NCI-H82 treated with DMSO at 0.1 percent for 48 hours (cell line): ENCODE data around the gene ZBTB32.
A peak's percentile ranks its signal among the peaks of the same experiment; 100 is the strongest.

Source experiments
- DNase-seq: peaks from one replicate; lab custom pipeline; 2025; ENCODE audit not compliant: unreplicated experiment; lab: John Stamatoyannopoulos, UW

Gene ZBTB32

DNA sequence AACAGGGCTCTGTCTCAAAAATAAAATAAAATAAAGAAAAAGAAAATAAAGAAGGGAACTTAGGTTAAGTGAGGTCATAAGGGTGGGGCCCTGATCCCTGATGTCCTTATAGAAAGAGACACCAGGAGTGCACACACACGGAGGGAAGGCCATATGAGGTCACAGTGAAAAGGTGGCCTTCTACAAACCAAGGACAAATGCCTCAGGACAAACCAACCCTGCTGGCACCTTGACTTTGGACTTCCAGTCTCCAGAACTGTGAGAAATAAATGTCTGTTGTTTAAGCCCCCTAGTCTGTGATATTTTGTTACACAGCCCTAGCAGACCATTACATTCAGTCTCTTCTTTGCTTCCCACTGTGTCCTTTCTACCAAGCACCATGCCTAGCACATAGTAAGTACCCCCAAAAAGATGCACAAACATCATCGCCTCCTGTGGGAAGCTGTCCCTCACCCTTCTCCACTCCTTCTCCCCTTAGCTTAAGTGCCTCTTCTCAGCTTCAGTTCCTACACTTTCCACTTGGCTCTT is 8.4 kb upstream of the ZBTB32 start:
- DNase-seq = no peak

DNA sequence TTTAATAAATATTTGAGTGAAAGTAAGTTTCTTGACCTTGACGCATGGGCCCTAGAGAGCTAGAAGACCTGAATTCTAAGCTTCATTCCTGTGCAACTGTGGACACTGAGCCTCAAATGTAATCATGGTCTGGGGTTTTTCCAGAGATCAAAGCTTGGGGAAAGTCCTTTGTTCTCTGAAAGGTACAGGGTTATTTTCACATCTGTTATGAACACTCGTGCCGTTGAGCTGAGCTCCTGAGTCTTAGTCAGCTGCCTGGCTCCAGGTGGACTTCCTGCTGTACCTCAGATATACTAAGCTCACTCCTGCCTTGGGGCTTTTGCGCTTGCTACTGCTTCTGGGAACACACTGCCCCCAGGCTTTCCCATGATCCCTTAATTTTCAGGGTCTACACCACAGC is 7.5 kb upstream of the ZBTB32 start:
- DNase-seq = no peak

DNA sequence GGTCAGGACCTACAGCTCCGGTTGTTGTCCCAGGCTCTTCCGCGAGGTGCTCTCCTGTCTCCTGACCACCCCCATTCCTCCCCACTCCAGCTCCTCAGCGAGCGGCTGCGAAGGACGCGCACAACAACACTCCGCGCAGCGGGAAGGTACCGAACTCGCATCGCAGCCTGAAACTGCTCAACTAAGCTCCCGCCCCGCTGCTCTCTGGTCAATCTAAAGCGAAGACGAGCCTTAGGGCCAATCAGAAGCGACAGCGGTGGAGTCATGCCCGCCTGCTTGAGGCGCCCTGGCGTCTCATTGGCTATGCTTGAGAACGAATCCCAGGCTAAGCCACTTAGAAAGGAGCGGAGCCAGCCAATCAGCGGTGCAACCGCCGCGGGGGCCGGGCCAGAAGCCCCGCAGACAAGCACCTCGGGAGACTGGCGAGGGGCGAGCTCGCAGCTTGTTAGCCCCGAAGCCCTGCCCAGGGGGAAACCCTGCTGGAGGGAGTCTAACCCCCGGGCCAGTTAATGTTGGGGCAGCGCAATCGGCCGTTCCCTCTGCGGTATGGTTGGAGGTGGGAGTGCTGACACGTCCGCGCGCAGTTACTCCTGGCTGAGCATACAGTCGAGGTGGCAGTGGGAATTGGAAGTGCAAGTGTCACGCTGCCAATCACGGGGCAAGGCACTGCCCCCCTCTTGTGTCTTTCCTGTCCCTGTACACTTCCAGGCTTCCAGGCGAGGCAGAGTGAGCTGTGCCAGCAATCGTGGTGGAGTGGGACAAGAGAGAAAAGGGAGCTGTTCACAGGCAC is 1.9 kb upstream of the ZBTB32 start:
- DNase-seq = peak; percentile 99

DNA sequence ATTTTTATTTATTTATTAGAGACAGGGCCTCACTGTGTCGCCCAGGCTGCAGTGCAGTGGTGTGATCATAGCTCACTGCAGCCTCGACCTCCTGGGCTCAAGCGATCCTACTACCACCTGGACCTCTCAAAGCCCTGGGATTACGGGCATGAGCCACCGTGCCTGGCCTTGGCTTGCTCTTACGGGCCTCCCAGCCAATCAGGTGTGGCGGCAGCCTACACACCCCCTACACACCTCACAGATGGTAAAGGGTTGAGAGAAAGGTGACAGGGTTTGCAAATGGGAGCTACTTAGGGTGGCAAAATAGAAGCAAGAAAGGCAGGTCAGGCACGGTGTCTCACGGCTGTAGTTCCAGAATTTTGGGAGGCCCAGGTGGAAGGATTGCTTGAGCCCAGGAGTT is 1.0 kb upstream of the ZBTB32 start:
- DNase-seq = no peak

DNA sequence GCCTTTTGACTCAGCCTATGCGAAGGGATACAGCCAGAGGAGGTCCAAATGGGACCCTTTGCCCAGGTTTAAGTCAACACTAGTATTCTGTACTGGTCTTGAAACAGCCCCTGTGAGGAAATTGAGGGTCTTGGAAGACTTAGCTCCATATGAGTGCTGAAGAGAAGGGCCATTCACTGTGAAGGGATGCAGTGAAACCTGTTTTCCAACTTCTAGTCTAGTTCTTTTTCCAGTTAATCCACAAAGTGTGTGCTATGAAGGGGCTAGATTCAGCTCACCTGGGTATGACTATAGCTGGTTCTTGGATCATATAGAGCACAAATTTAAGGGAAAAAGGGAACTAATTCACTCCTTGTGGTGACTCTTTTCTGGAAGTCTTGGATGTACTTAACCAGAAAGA is 4.0 kb downstream of the ZBTB32 start:
- no peak for DNase-seq

DNA sequence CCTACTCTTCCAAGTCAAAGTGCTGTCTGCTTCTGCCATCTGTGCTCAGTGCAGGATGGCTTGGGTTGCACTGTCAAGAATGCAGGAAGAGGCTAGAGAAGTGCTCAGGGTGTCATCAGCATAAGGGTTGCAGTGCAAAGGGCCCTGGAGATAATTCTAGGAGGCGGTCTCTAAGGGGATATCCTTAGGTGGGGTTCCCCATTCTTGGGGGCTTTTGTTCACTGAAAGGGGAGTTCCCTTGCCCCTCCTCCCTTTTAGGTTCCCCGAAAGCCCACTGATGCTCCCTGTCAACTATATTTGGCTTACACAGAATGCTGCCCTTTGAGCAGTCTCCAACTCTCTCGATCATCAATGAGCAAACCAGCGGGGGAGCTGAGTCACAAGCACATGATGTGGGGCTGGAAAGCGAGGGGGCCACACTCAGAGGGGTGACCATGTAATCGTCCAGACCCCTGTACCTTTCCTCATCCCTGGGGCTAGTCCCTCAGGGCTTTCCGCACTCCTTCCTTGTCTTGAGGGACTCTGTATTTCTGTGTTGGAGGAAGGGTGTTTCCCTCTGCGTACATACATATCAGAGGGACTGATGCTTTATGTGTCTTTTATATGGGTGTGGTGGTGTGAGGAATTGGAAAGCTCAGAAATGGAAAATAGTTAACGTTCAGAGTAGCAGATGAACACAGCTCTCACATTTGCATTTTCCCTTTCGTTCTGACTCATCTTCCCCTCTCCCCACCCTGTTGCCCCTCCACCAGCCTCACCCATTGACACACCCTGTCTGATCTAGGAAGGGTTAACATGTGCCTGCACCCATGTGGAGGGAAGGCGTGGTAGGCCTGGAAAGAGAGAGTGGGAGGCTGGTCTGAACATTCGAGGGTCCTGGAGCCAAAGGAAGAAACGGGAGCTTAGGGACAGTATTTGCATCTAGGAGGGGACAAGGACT is 6.7 kb downstream of the ZBTB32 start:
- no peak for DNase-seq

DNA sequence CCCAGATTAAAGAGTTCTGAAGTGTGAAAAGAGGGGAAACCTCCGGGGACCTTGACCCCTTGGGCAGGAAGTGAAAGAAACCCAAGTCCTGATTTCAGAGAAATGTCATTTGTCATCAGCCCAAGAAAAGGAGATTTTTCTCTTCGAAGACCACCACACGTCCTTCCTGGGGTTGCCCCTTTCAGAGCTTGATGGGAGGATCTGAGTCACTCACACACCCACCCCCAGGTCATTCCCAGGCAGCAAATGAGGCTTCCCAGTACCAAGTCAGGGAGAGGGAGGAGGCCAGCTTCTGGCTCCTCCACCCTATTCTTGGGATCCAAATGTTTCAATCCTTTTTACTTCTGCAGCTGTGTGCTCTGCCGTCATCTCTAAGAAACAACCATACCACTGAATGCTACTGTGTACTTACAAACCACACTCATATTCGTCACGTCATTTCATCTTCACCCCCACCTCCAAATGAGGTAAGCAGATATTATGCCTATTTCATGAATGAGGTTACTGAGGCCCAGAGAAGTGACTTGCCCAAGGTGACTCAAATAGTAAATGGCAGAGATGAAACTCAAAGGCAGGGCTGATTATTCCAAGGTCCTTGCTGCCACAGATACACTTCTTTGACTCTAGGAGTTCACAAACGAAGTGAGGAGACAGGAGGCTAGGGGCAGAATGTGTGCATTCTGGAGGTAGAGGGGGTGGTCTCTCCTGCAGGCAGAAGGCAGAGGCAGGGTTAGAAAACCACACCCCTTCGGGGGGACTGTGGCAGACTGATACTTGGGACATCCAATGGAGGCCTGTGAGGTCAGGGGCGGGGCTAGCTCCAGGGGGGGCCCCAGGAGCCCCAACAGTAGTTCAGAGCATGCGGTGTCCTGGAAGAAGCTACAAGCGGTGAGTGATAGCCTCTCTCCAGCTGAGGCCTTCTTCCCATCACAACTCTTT is 8.5 kb downstream of the ZBTB32 start:
- DNase-seq = no peak

DNA sequence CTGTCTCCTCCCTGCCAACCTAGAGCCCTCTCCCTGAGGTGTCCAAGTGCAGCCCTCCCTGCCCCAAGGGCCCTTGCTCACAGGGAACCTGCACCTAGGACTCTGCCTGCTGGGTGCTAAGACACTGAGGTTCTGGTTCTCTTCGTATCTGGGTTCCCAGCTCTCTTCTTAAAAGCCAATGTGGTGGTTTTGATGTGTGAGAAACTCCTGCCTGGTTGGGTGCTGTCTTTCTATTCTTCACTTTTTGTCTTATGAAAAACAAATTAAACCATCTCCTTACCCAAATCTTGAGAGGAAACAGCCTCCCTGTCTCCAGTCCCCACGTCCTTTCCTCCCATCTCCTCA is 9.1 kb downstream of the ZBTB32 start:
- DNase-seq = no peak

DNA sequence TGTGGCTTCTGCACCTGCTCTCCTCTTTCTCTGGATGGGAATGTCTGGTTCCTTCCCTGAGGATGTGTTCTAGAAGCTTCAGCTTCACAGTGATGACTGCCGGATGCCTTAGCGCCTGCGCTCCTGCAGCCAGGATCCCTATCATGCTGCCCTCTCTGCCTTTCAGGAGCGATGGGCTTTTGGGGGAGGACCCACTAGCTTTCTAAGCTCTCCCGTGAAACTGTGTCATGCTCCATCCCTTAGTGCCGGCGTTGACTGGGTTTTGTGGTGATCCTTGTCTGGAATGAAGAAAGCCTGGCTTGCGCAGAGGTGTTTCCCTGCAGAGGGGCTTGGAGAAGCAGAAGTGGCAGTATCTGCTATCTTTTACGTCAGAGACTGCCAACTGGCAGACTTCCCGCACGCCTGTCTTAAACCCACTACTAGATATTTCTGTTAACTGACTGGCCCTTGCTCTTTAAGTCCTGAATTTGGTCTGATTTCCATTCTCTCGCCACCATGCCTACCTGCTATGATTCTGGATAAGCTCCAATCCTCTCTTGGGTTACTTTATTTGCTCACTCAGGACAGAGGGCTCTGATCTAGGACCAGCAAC is 9.6 kb downstream of the ZBTB32 start:
- no peak for DNase-seq

DNA sequence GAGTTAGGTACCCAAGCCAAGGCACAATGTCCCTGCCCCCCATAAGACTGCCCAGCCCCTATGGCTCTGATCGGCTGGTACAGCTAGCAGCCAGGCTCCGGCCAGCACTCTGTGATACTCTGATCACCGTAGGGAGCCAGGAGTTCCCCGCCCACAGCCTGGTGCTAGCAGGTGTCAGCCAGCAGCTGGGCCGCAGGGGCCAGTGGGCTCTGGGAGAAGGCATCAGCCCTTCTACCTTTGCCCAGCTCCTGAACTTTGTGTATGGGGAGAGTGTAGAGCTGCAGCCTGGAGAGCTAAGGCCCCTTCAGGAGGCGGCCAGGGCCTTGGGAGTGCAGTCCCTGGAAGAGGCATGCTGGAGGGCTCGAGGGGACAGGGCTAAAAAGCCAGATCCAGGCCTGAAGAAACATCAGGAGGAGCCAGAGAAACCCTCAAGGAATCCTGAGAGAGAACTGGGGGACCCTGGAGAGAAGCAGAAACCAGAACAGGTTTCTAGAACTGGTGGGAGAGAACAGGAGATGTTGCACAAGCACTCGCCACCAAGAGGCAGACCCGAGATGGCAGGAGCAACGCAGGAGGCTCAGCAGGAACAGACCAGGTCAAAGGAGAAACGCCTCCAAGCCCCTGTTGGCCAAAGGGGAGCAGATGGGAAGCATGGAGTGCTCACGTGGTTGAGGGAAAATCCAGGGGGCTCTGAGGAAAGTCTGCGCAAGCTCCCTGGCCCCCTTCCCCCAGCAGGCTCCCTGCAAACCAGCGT is 10.4 kb downstream of the ZBTB32 start:
- DNase-seq = no peak

DNA sequence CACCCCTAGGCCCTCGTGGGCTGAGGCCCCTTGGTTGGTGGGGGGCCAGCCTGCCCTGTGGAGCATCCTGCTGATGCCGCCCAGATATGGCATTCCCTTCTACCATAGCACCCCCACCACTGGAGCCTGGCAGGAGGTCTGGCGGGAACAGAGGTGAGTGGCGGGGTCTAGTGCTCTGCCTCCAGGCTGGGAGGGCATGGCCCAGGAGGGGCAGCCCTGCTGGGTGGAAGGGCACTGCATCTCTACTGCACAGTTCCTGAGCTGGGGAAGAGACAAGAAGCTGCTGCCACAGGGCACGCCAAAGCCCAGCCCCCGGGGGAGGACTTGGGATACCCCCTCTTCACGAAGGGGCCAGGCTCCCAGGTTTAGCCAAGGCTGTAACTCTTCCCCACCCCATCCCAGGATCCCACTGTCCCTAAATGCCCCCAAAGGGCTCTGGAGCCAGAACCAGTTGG is 11.0 kb downstream of the ZBTB32 start:
- DNase-seq = no peak

DNA sequence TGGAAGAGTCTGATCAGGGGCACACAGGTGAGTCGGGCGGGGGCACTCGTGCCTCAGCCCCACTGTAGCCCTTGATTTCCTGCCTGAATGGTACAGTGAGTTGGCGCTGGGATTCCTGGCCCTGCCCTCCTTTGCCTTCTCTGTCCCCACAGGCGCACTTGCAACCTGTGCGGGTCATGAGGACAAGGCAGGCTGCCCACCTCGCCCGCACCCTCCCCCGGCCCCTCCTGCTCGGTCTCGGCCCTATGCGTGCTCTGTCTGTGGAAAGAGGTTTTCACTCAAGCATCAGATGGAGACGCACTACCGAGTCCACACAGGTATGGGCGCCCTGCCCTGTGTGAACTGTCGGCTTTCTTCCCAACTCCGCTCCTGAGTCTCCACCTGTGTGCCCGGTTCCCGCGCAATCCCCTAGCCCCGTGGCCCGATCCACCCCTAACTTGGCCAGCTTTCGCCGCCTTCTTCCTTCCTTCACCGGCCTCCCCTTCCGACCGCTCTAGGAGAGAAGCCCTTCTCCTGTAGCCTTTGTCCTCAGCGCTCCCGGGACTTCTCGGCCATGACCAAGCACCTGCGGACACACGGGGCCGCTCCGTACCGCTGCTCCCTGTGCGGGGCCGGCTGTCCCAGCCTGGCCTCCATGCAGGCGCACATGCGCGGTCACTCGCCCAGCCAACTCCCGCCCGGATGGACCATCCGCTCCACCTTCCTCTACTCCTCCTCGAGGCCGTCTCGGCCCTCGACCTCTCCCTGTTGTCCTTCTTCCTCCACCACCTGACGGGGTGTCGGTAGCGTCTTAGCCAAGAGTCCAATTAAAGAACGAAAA is 11.8 kb downstream of the ZBTB32 start:
- no peak for DNase-seq

DNA sequence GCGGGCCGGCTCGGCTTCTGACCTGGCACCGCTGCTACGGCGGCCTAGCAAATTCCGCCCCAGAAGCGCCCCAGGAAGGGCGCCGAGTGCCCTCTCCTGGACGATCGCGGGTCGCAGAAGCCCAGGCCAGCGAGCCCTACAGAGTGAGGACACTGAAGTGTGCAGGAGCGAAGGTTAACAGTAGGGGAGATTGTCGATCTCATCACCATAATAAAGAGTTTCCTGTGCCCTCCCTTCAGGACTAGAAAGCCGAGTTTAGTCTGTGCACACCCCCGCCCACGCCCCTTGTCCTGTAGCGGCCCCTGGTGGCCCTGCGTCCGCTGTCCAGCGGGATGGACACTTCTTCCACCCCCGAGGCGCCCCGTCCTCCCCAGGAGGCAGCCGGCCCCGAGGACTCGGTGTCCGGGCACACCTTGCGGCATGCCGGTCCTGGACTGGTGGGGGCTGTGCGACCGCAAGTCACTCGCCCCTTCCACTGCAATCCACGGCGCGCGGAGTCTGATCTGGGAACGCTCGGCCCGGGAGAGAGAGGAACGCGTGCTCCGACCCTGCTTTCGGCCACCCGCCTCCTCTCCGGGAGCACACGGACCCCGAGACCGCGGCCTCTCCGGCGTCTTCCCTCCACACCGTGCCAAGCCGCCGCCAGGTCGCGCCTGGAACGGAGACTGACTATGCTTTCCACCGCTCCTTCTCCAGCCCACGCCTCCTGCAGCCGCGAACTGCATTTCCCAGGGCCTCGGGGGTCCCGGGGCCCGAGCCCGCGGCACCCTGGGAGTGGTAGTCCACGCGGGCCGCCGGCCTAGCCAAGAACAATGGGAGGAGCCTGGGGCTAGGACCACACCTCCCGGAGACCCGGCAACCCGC is 12.7 kb downstream of the ZBTB32 start:
- DNase-seq = peak; percentile 91

DNA sequence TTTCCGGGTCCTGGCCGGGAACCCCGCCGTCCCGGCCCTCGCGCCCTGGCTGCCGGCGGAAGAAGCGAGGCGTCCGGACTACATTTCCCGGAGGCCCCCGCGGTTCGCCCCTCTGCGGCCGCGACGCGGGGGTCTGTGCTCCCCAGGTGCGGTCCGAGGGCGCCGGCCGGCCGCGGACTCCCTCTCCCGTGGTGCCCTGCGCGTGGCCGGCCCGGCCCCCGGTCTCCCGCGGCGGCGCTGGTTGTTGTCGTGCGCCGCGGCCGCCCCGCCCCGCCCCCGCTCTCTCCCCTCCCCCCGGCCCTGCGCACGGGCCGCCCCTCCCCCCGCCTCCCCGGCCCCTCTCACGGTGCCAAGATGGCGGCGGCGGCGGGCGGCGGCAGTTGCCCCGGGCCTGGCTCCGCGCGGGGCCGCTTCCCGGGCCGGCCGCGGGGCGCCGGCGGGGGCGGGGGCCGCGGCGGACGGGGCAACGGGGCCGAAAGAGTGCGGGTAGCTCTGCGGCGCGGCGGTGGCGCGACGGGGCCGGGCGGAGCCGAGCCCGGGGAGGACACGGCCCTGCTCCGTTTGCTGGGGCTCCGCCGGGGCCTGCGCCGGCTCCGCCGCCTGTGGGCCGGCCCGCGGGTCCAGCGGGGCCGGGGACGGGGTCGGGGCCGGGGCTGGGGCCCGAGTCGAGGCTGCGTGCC is 13.4 kb downstream of the ZBTB32 start, which contains the start of gene KMT2B:
TSS of gene KMT2B (plus strand) at position 339 of the 680 bp plus-strand sequence. CDS start at position 355, 16 bp downstream.
- no peak for DNase-seq

DNA sequence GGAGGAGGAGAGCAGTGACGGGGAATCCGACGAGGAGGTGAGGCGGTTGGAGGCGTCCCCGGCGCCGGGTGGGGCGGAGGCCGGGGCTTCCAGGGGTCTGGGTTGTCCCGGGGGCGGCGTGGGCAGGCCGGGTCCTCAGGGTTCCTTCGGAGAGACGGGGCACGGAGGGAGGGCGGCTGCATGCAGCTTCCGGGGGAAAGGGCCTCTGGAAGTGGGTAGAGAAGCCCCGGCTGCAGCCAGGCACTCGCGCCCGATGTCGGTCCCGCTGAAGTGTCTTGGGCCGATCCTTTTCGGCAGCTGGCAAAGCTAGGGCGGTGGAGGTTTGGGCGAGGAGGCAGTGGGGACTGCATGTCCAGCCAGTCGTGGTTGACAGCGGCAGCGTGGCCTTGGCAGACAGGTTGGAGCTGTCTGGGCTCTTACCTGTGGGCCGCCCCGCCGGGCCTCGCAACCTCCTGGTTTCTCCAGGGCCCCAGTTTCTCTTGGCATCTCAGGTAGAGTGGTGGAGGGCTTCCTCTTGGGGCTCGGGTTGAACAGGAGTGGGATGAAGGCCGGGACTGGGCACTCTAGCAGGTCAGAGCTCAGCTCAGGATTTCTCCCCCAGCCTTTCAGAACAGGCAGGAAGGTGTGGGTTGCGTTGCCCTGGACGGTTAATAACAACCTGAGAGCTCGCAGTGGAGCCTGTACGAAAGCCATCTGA is 14.1 kb downstream of the ZBTB32 start:
- no peak for DNase-seq

DNA sequence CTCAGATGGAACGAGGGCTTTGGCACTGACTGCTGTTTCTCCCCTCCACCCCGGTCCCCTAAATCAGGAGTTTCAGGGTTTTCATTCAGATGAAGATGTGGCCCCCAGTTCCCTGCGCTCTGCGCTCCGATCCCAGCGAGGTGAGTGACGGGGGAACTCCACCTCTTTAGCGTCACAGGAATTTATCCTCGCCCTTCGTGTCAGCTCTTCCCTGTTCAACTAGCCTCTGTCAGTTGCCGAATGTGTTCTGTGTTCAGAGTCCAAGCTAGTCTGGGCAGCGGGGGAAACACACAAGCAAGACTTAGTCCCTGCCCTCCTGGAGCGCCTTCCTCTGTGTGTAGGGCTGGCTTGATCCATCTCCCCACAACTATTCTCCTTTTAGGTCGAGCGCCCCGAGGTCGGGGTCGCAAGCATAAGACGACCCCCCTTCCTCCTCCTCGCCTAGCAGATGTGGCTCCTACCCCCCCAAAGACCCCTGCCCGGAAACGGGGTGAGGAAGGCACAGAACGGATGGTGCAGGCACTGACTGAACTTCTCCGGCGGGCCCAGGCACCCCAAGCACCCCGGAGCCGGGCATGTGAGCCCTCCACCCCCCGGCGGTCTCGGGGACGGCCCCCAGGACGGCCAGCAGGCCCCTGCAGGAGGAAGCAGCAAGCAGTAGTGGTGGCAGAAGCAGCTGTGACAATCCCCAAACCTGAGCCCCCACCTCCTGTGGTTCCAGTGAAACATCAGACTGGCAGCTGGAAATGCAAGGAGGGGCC is 15.2 kb downstream of the ZBTB32 start:
- no peak for DNase-seq
